Measurements from ENCODE around the gene ITSN1. TPM values are rescaled to one million over a fixed set of nuclear protein-coding genes. Genes with fewer than 3 reads are reported as not detected.
"Not testable (repeated sequence)": the region's sequence is repeated elsewhere in the genome, so short reads cannot be mapped to it uniquely, and the experiment has no call there.

Gene ITSN1
- 16.7 and 18.8 TPM in 2 replicates for total RNA-seq (2014; rRNA removed; shearing (Covaris generic))
- 43.9 and 74.4 TPM in 2 replicates for polyA plus RNA-seq (2014; cell fraction: nucleus; rRNA removed)

DNA sequence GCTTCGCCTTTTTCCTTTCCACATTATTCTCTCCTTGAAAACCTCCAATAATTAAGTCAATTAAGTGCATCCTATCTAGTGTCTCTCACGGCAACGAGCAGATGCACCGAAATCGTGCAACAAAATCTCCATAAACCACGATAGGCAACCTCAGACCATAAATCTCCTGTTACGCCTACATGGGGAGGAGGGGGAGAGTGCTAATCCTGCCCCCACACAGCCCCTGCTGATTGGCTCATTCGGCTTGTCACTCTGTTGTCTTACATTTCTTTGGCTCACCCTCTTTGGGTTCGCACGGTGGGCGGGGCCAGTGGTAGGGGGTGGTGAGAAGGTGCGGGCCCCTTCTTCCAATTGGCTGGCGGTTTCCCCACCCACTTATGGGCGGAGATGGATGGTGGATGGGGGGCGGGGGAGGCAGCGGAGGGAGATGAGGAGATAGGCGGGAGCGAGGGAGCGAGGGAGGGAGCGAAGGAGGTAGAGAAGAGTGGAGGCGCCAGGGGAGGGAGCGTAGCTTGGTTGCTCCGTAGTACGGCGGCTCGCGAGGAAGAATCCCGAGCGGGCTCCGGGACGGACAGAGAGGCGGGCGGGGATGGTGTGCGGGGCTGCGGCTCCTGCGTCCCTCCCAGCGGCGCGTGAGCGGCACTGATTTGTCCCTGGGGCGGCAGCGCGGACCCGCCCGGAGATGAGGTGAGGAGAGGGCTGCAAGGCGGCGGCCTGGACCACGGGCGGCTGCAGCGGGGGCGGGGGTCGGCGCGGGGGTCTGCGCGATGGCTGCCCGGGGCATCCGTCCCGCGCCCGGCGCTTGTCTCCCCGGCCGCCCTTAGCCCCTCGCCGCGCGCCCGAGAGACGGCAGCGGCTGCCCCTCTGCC, at the start of gene ITSN1:
TSS of gene ITSN1 (plus strand) at position 475 of the 869 bp plus-strand sequence. CDS start 76,328 bp downstream, outside the sequence.
- DNase-seq (ENCODE audit: extremely low read depth, low read depth): peak; percentile 98

DNA sequence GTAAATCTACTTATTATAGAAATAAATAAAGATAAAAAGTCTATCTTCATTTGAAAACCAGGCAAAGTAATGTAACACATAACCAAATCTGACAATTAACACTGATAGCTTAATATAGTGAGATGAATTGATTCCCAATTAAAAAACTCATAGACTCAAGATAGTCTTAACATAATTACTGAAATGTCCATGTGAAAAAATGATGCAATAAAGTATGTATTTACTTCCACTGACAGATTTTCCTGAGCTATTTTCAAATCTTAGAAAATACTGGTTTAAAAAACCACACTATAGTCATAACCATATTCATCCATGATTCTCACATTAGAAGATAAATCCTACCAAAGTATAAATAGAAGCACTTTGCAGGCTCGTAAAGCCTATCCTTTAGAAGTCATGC, 44.2 kb upstream of the ITSN1 start:
- no peak for DNase-seq (ENCODE audit: extremely low read depth, low read depth)

GRCh38 chr21:33608559-33608958, 33.7 kb upstream of the ITSN1 start:
- DNase-seq (ENCODE audit: extremely low read depth, low read depth): peak; percentile 16

GRCh38 chr21:33611006-33611744, 31.1 kb upstream of the ITSN1 start:
- no peak for DNase-seq (ENCODE audit: extremely low read depth, low read depth)

- DNase-seq (ENCODE audit: extremely low read depth, low read depth): not testable (repeated sequence)
Observed at GRCh38 chr21:33617565-33617964, 24.7 kb upstream of the ITSN1 start.

DNA sequence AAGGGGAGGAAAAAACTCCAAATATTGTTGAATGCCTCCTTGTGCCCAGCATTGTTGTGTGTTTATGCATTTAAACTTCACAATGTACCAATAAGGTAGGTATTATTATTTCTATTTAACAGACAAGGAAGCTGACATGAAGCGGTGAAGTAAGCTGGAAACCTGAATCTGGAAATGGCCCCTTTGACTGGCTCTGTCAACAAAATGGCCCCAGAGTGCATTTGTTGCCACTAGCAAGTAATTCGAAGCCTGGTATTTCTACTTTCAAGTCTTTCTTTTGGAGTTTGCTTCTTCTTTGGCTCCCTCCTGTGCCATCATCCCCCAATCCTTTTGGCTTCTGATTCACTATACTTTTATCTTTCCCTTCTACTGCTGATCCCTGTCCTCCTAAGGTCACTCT, 23.9 kb upstream of the ITSN1 start:
- DNase-seq (ENCODE audit: extremely low read depth, low read depth): no peak

- no peak for DNase-seq (ENCODE audit: extremely low read depth, low read depth)
Observed at GRCh38 chr21:33619726-33620125, 22.6 kb upstream of the ITSN1 start.

DNA sequence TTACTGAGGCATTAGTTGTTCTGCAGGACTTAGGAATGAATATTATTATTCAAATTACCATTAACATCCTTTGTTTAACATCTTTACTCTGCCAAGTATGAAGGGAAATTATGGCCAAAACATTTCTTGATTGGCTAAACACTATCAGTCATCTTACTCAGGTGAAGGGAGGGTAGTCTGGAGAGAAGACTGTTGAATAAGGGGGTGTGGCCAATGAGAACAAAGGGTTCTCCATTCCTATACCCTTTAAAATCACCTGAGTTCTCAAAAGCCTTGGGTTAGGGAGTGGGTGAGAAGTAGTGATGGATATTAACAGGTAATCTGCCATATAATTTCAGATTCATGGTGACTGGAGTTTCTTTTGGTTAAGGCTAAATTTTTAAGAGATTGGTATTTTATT, 20.0 kb upstream of the ITSN1 start:
- DNase-seq (ENCODE audit: extremely low read depth, low read depth): no peak

GRCh38 chr21:33626151-33626550, 16.1 kb upstream of the ITSN1 start:
- not testable (repeated sequence) for DNase-seq (ENCODE audit: extremely low read depth, low read depth)

DNA sequence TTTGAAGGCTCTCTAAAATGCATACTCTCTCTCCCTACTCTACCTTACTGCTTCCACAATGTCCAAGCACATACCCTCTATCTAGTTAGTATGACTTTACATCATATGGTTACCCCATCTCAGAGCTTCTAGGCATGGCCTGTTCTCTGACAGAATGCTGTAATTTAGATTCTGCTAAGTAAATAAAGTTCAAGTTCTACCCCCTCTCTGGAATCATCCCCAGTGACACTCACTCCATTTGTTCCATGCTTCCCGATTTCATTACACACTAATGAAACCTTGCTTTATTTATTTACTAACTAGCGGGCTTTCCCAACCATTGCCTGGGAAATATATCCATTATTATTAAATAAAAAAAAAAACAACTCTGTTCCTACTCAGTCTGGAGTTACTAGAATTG, 8.0 kb upstream of the ITSN1 start:
- no peak for DNase-seq (ENCODE audit: extremely low read depth, low read depth)

- DNase-seq (ENCODE audit: extremely low read depth, low read depth): no peak
Observed at GRCh38 chr21:33640697-33641351, 1.5 kb upstream of the ITSN1 start.

GRCh38 chr21:33641352-33642026, 812 bp upstream of the ITSN1 start, which contains the start of gene CRYZL1:
Gene CRYZL1, minus strand, starts transcription at chr21:33641741. Its CDS starts 10,190 bp downstream, at chr21:33631551.
- DNase-seq (ENCODE audit: extremely low read depth, low read depth): peak; percentile 99

- DNase-seq (ENCODE audit: extremely low read depth, low read depth): no peak
Observed at GRCh38 chr21:33642896-33643657, 776 bp downstream of the ITSN1 start.

DNA sequence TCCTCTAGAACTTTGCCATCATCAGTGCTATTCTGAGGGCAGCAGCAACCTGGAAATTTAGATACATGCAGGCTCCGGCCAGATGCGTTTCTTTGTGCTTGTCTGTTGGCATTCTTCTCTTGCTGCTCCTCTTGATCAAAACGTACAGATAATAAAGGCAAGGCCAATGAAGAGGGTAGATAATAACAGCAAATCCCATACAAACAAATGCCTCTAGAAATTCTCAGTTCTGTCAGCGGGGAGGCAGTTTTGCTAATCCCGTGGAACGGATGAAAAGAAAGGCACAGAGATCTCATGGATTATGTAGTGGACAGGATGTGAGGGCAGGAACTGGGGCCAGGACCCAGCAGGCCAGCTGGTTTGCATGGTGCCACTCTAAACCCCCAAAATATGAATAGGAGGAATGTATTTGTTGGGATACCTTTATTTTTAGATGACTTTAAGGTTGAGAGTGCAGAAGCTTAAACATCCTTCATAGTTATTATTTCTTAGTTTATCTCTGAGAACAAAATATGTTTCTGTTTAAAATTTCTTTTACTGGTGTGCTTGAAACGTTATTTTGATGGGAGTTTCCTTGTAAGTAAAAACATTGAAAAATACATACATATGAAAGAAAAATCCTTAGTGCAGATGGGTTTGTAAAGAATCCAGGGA, 1.5 kb downstream of the ITSN1 start:
- DNase-seq (ENCODE audit: extremely low read depth, low read depth): no peak

- DNase-seq (ENCODE audit: extremely low read depth, low read depth): no peak
Observed at GRCh38 chr21:33644383-33645074, 2.2 kb downstream of the ITSN1 start.

DNA sequence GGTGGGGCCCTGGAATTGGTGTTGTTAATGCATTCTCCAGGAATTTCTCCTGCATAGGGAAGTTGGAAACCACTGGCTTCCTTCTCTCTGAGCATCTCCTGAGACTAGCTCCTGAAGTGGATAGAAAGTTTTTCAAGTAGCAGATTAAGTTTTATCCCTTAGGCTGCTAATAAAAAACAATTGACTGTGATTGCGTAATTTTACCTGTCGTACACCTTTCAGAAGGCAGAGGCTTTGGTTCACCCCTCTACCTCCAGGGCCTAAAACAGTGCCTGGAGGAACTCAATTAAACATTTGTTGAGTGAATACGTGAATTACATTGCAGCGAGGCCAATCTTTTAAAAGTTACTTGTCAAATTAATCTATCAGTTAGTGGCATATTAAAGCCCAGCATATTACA, 3.4 kb downstream of the ITSN1 start:
- DNase-seq (ENCODE audit: extremely low read depth, low read depth): no peak

GRCh38 chr21:33647587-33647986, 5.3 kb downstream of the ITSN1 start:
- no peak for DNase-seq (ENCODE audit: extremely low read depth, low read depth)

GRCh38 chr21:33648555-33648954, 6.3 kb downstream of the ITSN1 start:
- DNase-seq (ENCODE audit: extremely low read depth, low read depth): no peak

DNA sequence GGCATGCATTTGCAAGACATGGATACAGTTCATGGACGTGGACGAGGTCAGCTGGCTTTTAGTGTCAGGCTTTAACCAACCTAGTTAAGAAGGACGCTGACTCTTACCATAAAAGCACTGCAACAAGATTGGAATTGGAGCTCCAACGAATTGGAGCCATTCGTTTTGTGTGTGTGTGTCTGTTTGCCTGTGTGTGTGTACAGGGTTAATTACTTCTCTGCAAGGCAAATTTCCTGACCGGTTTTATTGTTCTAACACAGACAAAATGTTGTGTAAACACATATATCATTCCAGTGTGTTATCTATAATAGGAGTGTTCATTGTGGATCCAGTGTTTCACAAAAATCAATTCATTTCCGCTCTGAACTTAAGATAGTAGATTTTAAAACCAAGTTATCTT, 7.9 kb downstream of the ITSN1 start:
- DNase-seq (ENCODE audit: extremely low read depth, low read depth): no peak
